Neural progenitor cell (in vitro differentiated cells): ENCODE measurements around the gene TMEM248.

Source experiments
- EZH2 ChIP-seq: fragments of 200-600 bp; sonication (generic); IDR thresholded peaks from 2 replicates; pipeline ENCODE4 v1.6.1; 2017; ENCODE audit warnings: antibody characterized with exemption, mild to moderate bottlenecking, moderate library complexity
- EZH2phosphoT487 ChIP-seq: fragments of 200-600 bp; sonication (generic); IDR thresholded peaks from 2 replicates; pipeline ENCODE4 v1.6.1; 2017; ENCODE audit warnings: antibody characterized with exemption
- TF ChIP-seq, protein P1 (sequence below): fragments of 200-600 bp; sonication (generic); IDR thresholded peaks from 2 replicates; pipeline ENCODE4 v1.5.1; 2017; ENCODE audit warnings: antibody characterized with exemption, mild to moderate bottlenecking

DNA sequence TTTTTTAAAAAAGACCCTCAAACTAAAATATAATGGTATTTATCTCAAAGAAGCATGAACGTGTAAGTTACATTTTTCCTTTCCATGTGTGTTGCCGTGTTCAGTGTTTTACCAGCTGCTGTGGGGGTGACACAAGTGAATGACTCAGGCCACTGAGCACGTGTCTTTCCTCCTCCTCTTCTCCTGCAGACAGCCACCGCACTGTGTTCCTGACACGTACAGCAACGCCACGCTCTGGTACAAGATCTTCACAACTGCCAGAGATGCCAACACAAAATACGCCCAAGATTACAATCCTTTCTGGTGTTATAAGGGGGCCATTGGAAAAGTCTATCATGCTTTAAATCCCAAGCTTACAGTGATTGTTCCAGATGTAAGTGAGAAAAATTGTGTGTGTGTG, 29.7 kb downstream of the TMEM248 start:
- TF ChIP-seq, protein P1, sequence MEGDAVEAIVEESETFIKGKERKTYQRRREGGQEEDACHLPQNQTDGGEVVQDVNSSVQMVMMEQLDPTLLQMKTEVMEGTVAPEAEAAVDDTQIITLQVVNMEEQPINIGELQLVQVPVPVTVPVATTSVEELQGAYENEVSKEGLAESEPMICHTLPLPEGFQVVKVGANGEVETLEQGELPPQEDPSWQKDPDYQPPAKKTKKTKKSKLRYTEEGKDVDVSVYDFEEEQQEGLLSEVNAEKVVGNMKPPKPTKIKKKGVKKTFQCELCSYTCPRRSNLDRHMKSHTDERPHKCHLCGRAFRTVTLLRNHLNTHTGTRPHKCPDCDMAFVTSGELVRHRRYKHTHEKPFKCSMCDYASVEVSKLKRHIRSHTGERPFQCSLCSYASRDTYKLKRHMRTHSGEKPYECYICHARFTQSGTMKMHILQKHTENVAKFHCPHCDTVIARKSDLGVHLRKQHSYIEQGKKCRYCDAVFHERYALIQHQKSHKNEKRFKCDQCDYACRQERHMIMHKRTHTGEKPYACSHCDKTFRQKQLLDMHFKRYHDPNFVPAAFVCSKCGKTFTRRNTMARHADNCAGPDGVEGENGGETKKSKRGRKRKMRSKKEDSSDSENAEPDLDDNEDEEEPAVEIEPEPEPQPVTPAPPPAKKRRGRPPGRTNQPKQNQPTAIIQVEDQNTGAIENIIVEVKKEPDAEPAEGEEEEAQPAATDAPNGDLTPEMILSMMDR: no peak
- TF ChIP-seq EZH2phosphoT487: no peak
- no peak for TF ChIP-seq EZH2
